Stimulated activated CD4-positive, alpha-beta T cell treated with anti-CD3 and anti-CD28 coated beads, TNF-alpha, amount 100 ng/mL, for 48 hours (primary cell): Measurements from ENCODE around the gene TRPC1.

Experiments used
- DNase-seq, 3 donors: peaks; one replicate each; pipeline ENCODE4 v3.0.0-alpha.2; 2020; ENCODE audit warnings: low read depth in 3 of 3

The TRPC1 gene

DNA sequence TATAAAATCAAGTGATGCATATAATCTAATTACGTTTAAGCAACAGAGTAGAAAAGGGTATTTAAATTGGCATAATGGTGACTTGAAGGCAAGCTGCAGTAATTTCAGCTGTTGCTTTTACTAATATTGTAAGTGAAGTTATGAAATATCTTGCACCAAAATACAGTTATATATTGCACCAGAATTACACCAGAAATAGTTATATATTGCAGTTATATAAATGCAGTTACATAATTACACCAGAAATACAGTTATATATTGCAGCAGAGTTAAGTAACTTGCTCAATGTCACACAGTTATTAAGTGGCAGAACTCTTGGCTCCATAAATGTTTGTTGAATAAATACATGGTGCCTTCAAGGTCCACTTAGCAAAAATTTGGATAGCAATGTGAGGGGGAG, 113.7 kb downstream of the TRPC1 start:
- no peak for DNase-seq

DNA sequence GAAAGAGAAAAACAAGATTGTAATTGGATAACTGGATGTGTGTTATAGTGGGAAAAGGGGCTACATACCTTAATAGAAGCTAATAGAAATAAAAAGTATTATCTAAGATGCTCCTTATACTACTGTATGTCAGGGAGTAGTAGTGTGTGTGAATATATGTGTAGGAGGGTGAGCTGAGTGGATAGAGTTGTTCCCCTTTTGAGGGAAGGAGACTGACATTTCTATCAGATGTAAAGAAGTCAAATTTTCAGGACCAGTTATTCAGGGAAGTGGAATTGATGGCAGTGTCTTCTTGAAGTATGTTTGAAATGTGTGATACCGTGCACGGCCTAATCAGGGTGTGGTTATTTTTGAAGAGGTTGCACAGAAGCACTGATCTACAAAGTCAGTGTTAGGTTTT, 116.0 kb downstream of the TRPC1 start:
- no peak for DNase-seq

DNA sequence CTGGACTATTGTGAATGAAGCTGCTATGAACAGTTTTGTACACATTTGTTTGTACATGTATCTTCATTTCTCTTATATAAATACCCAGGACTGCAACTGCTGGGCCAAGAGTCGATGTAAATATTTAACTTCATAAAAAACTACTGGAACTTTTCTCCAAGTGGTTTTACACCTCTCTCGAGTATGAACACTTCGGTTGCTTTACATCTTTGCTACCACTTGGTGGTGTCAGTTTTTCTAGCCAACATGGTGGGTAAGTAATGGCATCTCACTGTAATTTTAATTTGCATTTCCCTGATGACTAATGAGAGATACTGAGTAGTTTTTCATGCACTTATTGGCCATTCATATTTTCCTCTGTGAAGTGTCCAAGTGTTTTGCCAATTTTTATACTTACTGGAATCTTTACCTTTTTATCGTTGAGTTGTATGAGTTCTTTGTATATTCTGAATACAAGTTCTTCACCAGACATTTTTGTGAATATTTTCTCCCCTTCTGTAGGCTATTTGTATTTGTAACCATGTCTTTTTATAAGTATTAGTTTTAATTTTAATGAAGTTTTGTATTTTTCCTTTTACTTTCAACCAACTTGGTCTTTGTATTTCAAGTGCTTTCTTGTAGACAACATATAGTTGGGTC, 120.6 kb downstream of the TRPC1 start:
- DNase-seq, result no peak

DNA sequence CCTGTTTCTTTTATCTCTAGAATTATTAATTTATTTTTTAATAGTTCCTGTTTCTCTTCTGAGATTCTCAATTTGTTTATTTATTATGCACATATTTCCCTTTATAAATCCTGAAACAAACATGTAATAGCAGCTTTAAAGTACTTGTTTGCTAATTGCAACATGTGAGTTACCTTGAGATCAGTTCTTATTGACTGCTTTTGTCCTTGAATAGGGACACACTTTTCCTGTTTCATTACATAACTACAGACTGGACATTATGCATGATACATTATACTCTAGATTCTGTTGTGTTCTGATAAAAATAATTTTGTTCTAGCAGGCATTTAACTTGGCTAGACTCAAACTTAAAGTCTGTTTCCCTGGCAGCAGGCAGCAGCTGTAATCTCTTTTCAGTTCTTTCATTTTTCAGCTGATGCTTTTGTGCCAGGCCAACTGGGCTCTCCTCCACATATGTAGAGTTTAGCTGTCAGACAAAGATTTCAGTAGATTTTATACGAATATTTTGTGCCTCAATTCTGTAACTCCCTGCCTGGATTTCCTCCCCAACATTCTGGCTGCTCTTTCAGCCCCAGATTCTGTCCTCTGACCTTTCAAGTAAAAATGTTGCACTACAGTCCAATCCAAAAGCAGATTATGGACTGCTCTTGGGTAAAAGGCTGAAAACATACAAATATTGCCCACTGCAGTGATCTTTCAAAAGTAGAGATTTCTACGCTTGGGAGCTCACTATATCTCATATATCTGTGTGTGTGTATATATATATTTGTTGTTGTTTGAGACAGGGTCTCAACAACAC, 123.1 kb downstream of the TRPC1 start:
- no peak for DNase-seq

DNA sequence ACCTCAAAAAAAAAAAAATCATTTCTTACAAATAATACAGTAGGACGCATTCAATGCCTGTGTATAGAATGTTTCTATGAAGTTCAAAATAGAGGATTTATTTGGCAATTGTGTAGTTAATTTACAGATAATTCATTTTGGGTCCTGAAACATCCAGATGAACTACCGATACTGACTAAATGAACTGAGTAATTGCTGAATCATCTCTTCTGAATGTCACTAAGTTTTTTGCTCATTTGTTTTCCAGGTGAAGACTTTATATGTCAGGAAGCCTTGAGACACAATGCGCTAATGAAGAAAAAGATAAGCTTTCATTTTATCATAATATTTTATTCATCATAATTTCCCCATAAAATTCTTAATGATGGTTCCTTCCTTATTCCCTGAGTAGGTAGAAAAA, 125.3 kb downstream of the TRPC1 start:
- DNase-seq, result no peak

DNA sequence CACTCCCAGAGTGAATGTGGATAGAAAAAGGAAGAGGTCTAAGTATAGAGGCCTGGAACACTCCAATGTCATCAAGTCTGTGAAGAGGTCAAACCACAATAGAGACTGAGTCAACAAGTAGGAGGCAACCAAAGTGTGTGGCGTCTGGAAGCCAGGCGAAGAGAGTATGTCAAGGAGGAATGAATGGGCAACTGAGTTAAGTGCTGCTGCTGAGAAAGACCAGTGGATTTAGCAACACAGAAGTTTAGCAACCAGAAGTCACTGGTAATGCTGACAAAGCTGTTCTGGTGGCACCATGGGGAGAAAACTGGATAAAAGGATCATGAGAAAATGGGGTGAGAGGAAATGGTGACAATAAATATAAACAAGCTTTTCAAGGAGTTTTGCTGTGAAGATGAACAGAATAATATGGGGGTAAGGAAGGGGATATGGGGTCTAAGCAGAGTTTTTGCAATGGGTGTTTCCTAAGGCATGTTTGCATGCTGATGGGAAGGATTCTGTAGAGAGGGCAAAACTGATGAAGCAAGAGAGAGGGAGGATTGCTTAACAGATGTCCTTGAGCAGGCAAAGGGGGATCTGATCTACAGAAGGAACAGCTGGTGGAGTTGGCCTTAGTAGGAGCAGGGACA, 126.7 kb downstream of the TRPC1 start:
- no peak for DNase-seq

DNA sequence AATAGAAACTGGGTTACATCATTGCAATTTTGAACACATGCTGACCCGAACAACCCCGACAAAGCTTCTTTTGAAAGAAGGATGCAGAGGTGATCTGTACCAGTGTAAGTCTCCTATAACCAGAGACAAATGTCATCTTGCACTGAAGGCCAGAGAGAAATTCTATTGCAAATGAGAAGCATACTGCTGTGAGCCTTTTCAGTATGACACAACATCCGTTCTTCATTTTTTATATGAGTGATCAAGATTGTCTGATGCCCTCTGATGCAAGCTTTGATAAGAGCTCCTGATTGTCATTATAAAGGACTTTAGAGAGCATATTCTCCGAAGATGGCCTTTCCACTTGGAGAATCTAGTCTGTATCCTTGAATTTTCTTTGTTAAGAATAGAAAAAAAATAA, 128.2 kb downstream of the TRPC1 start:
- no peak for DNase-seq

DNA sequence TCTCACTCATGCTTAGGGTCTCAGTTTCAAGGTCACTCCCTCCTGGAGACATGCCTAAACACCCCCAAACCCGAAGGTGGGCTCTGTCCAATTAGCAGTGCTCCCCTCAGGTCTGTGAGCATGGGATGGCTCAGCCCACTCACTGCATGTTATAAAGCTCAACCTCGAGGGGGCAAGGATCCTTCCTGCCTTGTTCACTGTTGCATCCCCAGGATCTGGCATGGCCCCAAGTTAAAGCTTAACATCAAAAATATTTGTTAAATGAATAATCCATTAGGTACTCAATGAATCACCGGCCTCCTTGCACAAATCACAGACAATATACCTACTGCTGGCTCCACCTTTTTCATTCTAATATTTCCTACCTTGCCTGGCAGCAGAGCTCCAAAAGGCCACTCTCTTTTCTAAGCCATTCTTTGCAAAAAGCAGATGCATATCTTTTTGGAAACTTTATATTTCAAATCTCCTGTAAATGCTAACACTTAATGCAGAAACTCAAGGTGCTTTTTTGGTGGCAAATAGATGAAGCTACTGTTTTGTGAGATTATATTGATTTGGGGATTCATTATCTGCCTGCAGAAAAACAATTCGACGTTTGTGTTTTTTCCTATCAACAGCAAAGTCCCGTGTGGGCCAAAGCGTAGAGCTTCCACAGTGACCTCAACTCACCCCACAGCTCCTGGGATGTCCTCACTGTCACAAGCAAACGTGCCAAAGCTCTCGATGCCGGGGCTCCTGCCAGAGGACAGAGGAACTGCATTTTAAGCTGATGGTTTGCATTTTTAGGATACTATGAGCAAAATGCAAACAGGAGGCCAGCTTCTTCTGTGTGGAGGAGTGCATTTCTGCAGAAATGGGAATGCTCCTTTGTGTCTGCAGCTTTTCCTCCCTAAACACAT, 129.7 kb downstream of the TRPC1 start:
- no peak for DNase-seq

DNA sequence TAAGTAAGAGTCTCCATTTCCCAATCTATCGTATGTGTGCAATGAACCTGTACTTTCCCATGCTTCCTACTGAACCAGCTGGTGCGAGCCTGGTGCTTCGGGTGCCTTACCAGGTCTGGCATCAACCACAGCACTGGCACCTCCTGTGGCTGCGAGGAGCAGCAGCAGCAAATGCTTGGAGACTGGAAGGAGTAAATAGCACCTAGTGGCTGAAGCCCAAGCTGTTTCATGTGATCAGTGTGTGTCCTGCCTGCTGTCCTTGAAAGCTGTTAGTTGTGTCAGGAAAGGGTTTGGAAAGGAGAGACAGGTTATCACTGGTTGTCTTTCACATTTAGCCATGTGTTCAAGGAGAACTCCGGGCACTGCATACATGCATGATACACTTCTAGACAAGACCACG, 133.2 kb downstream of the TRPC1 start:
- DNase-seq, result no peak
